Tibial artery (tissue), 4 donors: ENCODE measurements around the gene PIGM.

Source experiments
- DNase-seq, 2 donors: peaks; one replicate each; pipeline ENCODE4 v3.0.0-alpha.2; 2019
- H3K27ac ChIP-seq, 2 donors: fragments of 200-600 bp; sonication (generic) in 1 of 2; 1 replicate in 1 of 2; 2 replicates in 1 of 2; pipeline ENCODE4 v1.5.1; 2018 to 2019; ENCODE audit warnings: mild to moderate bottlenecking in 1 of 2
- H3K27me3 ChIP-seq, 2 donors: fragments of 200-600 bp; sonication (generic) in 1 of 2; one replicate each; pipeline versions ENCODE4 v1.5.1 to v1.6.0; 2016 to 2019
- H3K36me3 ChIP-seq, 3 donors: fragments of 200-600 bp; sonication (generic) in 2 of 3; one replicate each; pipeline ENCODE4 v1.5.1; 2016 to 2019; ENCODE audit warnings: mild to moderate bottlenecking in 2 of 3
- H3K4me1 ChIP-seq, 4 donors: fragments of 200-600 bp; sonication (generic) in 2 of 4; 1 replicate in 3 of 4; 2 replicates in 1 of 4; pipeline ENCODE4 v1.5.1; 2016 to 2019
- H3K4me3 ChIP-seq, 2 donors: fragments of 200-600 bp; sonication (generic) in 1 of 2; 1 replicate in 1 of 2; 2 replicates in 1 of 2; pipeline ENCODE4 v1.5.1; 2018 to 2019; ENCODE audit warnings: mild to moderate bottlenecking in 2 of 2
- H3K9me3 ChIP-seq, 3 donors: fragments of 200-600 bp; sonication (generic) in 1 of 3; one replicate each; pipeline ENCODE4 v1.5.1; 2016 to 2019
- CTCF ChIP-seq, 2 experiments: fragments of 200-600 bp in 1 of 2; fragments of 450-650 bp in 1 of 2; IDR thresholded peaks; one replicate each; pipeline ENCODE4 v1.5.1; 2017 to 2019; ENCODE audit warnings: antibody characterized with exemption in 2 of 2, mild to moderate bottlenecking in 1 of 2, moderate library complexity in 1 of 2
- intact Hi-C: fragments of 100-400 bp; cut with DNase I; formaldehyde crosslinking; loops from one replicate; pipeline ENCODE4 v1.15.0; 2023; ENCODE audit warnings: low total_unique reads

Gene PIGM

GRCh38 chr1:160070243-160071163 is 38.7 kb upstream of the PIGM start:
- intact Hi-C loops: no loop called here
- Histone ChIP-seq H3K36me3 (no peaks in the 10 kb centered on the region), H3K27me3 (no peaks in the 10 kb centered on the region), H3K4me1 (peaks cover 0 to 14% (median 8%) of the 10 kb centered on the region in 4 donors), H3K4me3 (peak overlapping the region; percentile 44 to 59), H3K9me3 (no peaks in the 10 kb centered on the region), H3K27ac (no peak overlapping the region)
- TF ChIP-seq CTCF (IDR thresholded peaks at IDR 0.05): no peak
- peak; percentile 73 to 81 for DNase-seq

GRCh38 chr1:160069460-160070231 is 37.9 kb upstream of the PIGM start, which contains the start of gene KCNJ10:
TSS of gene KCNJ10 (minus strand) at chr1:160070160. CDS start at chr1:160042532, 27,628 bp downstream.
- no peaks in the 10 kb centered on the region for H3K36me3 ChIP-seq
- H3K27me3 ChIP-seq: no peaks in the 10 kb centered on the region
- H3K4me1 ChIP-seq: peaks cover 0 to 14% (median 8%) of the 10 kb centered on the region in 4 donors
- intact Hi-C loops: no loop called here
- no peak for DNase-seq
- H3K27ac ChIP-seq: no peak within 1 kb of the TSS
- no peak for TF ChIP-seq CTCF (IDR thresholded peaks at IDR 0.05)
- no peaks in the 10 kb centered on the region for H3K9me3 ChIP-seq
- peak within 1 kb of the TSS; percentile 44 to 59 for H3K4me3 ChIP-seq

GRCh38 chr1:160068225-160068624 is 36.4 kb upstream of the PIGM start:
- Histone ChIP-seq H3K36me3 (no peaks in the 10 kb centered on the region), H3K4me3 (no peak overlapping the region), H3K27me3 (no peaks in the 10 kb centered on the region), H3K27ac (no peak overlapping the region), H3K4me1 (peaks cover 0 to 14% (median 8%) of the 10 kb centered on the region in 4 donors), H3K9me3 (no peaks in the 10 kb centered on the region)
- intact Hi-C loops: no loop called here
- TF ChIP-seq CTCF (IDR thresholded peaks at IDR 0.05): no peak
- no peak for DNase-seq

GRCh38 chr1:160066829-160067745 is 35.3 kb upstream of the PIGM start:
- H3K27ac ChIP-seq: no peak overlapping the region
- no peak for DNase-seq
- peaks cover 0 to 8% of the 10 kb centered on the region in 2 donors for H3K27me3 ChIP-seq
- TF ChIP-seq CTCF (IDR thresholded peaks at IDR 0.05): no peak
- no peaks in the 10 kb centered on the region for H3K9me3 ChIP-seq
- no peaks in the 10 kb centered on the region for H3K36me3 ChIP-seq
- intact Hi-C loops: no loop called here
- no peak overlapping the region for H3K4me3 ChIP-seq
- peaks cover 0 to 14% (median 8%) of the 10 kb centered on the region in 4 donors for H3K4me1 ChIP-seq

GRCh38 chr1:160064746-160065145 is 33.0 kb upstream of the PIGM start:
- Histone ChIP-seq H3K36me3 (no peaks in the 10 kb centered on the region), H3K9me3 (no peaks in the 10 kb centered on the region), H3K27ac (no peak overlapping the region), H3K4me3 (no peak overlapping the region), H3K4me1 (peaks cover 0 to 2% (median under 1%) of the 10 kb centered on the region in 4 donors), H3K27me3 (peaks cover 0 to 12% of the 10 kb centered on the region in 2 donors)
- intact Hi-C loops: no loop called here
- no peak for DNase-seq
- TF ChIP-seq CTCF (IDR thresholded peaks at IDR 0.05): no peak
